Keratinocyte (primary cell): ENCODE measurements around the gene OR13G1.

Experiments used
- CTCF ChIP-seq, 3 experiments: IDR thresholded peaks in 1 of 3; conservative IDR thresholded peaks in 1 of 3; optimal IDR thresholded peaks in 1 of 3; 2 replicates in 2 of 3; 3 replicates in 1 of 3; pipeline versions ENCODE3 to v1.5.1; 2011; ENCODE audit warnings: low read length in 3 of 3, mild to moderate bottlenecking in 3 of 3, moderate library complexity in 2 of 3, control low read depth in 1 of 3, inconsistent platforms in 1 of 3; ENCODE audit not compliant: insufficient read depth in 2 of 3; ENCODE audit errors: extremely low read depth in 1 of 3
- EZH2 ChIP-seq: IDR thresholded peaks from one replicate; pipeline ENCODE4 v1.6.1; 2012; ENCODE audit warnings: inconsistent platforms, mild to moderate bottlenecking, low read length, moderate library complexity

- no peak for TF ChIP-seq CTCF (optimal IDR thresholded peaks at IDR 0.05 in 1 of 3, IDR thresholded peaks at IDR 0.05 in 1 of 3, conservative IDR thresholded peaks at IDR 0.05 in 1 of 3; ENCODE audit: extremely low read depth in 1 of 3, insufficient read depth in 2 of 3, low read length in 3 of 3)
- no peak for TF ChIP-seq EZH2
Observed at GRCh38 chr1:247713753-247714152, 34.2 kb upstream of the OR13G1 start.
